T-helper 22 cell (primary cell): ENCODE measurements around the gene LY9.
A peak's percentile ranks its signal among the peaks of the same experiment; 100 is the strongest.

Experiments used
- DNase-seq: peaks from one replicate; pipeline ENCODE4 v3.0.0-alpha.2; 2020; ENCODE audit warnings: low read depth

Gene LY9

DNA sequence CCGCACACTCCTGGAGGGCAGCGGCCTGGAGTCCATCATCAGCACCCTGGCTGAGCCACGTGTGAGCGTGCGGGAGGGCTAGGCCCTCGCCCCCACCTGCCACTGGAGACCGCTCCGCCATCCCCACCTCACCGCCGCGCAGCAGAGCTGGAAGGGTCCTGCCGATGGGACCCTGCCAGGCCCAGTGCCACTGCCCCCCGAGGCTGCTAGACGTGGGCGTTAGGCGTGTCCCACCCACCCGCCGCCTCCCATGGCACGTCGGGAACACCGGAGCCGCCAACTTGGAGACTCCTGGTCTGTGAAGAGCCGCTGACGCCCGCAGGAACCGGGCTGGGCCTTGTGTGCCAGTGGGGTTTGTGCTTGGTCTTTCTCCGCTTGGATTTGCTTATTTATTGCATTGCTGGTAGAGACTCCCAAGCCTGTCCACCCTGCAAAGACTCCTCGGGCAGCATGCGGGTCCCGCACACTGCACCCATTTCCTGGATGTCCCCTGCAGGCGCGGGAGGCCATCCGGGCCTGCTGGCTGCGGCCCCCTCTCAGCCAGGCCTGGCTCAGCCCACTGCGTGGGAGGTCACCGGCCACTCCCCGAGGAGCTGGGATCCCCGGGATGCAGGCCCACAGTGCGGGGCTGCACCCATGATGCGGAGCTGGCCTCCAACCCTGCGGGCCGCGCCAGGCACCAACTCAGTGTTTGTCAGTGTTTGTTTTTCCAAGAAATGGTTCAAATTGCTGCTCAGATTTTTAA, 6.0 kb downstream of the LY9 start:
- DNase-seq = no peak

GRCh38 chr1:160806109-160806665, 10.2 kb downstream of the LY9 start:
- no peak for DNase-seq

DNA sequence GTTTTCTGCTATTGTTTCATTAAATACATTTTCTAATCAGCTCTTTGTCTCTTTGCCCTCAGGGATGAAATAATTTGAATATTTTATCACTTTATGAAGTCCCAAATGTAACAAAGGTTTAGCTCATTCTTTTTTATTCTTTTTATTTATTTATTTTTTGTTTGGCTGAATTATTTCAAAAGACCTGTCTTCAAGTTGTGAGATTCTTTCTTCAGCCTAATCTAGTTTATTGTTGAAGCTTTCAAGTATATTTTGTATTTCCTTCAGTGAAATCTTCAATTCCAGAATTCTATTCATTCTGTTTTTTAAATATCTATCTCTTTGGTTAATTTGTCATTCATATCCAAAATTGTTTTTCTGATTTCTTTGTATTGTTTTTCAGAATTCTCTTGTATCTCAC, 10.8 kb downstream of the LY9 start:
- DNase-seq = no peak

DNA sequence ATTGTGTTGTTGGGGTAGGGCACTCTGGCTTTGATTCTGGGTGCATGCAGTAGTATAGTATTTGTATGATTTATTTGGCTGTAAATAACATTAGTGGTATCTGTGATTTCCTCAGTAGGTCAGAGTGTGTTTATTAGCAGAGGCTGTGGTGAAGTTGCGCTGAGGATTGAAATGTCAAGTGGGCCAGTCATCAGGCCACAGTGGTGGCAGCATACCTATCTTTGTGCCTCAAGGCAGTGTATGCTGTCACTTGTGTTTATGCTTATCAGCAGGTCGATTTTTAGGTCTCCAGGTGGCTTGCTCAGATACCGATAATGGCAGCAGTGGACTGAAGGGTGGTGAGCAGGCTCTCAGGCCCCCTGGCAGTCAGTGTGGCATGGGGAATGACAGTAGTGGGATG, 11.3 kb downstream of the LY9 start:
- no peak for DNase-seq

DNA sequence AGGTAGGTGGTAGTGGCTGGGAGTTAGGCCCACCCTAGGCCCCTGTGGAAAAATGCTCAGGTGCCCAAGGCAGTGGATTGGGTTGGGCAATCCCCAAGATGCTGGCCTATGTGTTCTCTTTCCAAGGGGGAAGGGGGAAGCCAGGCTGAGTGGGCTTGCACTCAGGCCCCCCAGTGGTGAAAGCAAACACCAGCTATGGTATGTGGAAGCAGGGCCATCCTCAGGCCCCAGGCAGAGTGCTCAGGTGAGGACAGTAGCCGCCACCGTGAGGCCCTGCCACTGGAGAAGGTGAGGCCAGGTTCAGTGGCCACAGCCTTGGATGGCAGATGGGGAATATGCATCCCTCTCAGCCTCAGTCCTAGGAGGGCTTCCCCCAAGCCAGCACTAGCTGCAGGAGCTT, 11.8 kb downstream of the LY9 start:
- DNase-seq = no peak

DNA sequence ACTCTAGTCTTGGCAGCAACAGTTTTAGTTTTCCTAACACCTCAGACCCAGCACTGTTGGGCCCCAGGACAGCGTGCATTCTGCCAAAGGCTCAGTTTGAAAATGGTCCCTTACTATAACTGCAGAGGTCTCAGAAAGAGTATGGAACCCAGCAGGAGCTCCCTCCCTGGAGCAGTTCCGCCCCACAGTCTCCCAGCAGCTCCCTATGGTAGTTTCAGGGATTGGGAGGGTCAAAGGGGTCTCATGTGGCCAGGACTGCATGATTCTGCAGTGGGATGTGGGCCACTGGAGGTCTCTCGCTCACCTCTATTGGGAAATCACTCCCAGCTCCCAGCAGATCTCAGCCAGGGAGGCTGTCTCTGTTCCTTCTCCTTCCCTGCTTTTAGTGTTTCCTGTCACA, 12.3 kb downstream of the LY9 start:
- no peak for DNase-seq

- no peak for DNase-seq
Measured at GRCh38 chr1:160810486-160810885, 14.5 kb downstream of the LY9 start.

DNA sequence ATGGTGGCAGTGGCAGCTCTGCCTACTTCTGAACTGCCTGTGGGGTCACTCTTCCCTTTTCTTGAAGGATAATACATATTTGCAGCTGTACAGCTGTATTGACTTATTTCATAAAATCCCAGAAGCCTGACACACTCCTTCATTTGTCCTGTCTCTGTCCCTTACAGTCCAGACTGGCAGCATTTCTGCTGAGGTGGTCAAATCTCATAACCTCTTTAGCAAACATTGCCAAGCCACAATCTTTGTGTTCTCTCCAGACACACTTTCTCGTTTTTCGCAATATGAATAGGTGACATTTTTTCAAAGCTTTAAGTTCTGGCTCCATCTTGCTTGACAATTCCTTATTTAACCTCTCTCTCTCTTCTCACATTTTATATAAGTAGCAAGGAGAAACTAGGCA, 15.2 kb downstream of the LY9 start:
- no peak for DNase-seq

GRCh38 chr1:160813215-160813614, 17.2 kb downstream of the LY9 start:
- no peak for DNase-seq

- DNase-seq = no peak
Measured at GRCh38 chr1:160814316-160814715, 18.3 kb downstream of the LY9 start.

DNA sequence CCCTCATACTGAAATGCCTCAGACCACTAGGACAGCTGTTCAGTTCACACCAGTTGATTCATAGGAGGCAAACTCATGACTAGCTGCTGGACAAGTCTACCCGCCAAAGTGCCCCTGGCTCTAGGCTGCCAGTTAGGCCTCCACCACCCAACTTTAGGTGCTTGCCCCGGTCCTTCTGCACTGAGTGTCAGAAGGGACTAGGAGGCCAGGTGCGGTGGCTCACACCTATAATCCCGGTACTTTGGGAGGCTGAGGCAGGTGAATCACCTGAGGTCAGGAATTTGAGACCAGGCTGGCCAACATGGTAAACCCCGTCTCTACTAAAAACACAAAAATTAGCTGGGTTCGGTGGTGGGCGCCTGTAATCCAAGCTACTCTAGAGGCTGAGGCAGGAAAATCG, 18.9 kb downstream of the LY9 start:
- no peak for DNase-seq

DNA sequence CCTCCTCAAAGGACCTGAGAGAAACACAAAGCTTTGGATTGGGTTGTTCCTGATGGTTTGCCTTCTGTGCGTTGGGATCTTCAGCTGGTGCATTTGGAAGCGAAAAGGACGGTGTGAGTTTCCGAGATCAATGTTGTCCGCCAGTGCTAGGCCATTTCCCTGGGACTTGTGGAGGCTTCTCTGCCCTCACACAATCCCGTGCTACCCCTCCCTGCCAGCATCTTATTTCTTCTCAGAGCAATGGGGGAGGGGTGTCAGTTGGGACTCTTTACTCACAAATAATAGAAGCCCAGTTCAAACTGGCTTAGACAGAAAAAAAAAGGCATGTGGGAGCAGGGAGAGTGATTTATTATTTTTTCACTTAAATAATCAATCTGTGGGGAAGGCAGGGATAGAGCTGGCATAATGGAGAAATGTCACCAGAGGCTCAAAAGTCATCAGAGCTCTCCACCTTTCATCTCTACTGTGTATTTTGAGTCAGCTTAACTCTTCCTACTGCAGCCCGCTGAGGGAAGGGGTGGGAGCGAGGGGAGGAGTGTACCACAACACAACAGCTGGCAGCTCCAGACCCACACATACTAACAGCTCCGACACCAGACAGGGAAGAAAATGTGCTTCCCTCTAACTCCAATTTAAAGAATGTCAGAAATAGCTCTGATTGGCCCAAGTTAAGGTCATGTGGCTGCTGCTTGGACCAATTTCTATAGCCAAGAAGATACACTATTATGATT, 22.4 kb downstream of the LY9 start:
- DNase-seq = no peak

GRCh38 chr1:160819186-160819585, 23.2 kb downstream of the LY9 start:
- no peak for DNase-seq

DNA sequence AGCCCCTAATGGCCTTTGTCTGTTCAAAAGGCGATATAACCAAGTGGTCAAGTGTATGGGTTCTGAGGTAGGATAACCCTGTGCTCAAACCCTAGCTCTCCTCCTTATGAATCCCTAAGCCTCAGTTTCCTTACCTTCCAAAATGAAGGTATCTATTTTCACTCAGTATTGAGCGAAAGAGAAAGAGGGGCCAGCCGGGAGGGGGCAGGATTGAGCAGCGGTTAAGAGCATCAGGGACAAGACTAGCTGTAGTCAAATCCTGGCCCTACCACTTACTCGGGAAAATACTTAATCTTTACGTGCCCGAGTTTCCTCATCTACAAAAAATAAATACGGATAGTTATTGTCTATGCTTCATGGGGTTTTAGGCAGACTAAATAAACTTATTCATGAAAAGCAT, 25.7 kb downstream of the LY9 start:
- no peak for DNase-seq

DNA sequence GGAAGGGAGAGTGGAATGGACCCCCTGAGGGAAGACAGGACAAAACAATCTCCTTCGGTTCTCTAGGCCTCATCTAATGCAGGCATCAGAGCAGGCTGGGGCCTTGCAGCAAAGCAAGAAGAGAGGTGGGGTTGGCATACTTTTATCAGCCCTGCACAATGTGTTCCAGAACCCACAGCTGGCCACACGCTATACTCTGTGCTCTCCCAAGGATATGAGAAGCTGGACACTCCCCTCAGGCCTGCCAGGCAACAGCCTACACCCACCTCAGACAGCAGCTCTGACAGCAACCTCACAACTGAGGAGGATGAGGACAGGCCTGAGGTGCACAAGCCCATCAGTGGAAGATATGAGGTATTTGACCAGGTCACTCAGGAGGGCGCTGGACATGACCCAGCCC, 27.3 kb downstream of the LY9 start:
- DNase-seq = no peak

GRCh38 chr1:160826546-160826945, 30.6 kb downstream of the LY9 start:
- DNase-seq = no peak

- no peak for DNase-seq
Measured at GRCh38 chr1:160827418-160827817, 31.4 kb downstream of the LY9 start.

DNA sequence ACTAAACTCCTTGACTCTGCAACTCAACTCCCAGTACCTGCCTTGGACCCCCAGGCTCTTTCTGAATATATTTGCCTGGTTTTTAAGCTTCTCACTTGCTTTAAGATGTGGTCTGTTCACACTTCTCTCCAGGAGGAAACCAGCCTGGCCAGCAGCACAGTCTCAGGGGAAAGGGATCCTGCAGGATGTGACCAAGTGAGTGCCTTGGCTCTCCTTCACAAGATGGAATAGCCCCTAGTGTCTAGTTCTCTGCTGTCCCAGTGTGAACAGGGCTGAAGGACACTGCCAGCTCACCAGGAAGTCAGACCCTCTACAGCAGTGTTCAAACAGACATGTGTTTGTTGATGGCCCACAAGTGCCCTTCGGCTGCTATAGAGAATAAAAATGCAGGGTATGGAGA, 33.8 kb downstream of the LY9 start:
- DNase-seq = no peak

DNA sequence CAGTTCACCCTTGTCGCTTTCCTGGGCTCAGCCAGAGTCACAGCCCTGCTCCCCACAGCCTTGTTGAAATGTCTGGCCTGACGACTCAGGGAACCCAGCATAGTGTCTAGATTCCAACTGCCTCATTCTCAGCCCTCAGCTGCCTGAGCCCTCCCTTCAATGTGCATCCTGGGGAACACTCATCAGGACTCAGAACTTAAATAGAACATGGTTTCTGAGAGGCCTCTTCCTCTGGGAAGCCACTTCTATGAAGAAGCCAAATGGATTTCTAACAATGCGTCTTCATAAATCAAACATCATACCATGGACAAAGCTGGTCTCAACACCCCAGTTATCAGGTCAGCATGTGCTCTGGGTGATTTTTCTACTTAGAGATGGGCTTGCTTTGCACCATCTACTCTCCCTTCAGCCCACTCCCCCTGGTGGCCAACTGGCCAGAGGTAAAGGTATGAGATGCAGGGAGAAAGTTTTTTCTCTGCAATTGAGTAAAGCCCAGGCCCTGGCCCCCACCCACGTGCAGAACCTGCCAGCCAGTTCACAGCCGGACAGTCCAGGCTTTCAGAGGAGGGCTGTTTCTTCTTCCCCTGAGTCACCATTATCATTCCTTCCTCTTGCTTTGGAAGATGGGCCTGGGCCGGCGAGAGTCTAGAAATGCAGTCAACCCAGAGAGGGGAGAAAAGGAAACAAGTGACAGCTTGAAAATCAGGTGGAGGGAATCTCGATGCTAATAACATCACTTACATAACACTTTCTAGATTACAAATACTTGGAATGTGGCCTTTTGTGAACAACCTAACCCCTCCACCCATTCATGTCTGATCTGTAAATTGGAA, 34.6 kb downstream of the LY9 start:
- peak; percentile 44 for DNase-seq

GRCh38 chr1:160834945-160835565, 39.1 kb downstream of the LY9 start:
- DNase-seq = peak; percentile 13

DNA sequence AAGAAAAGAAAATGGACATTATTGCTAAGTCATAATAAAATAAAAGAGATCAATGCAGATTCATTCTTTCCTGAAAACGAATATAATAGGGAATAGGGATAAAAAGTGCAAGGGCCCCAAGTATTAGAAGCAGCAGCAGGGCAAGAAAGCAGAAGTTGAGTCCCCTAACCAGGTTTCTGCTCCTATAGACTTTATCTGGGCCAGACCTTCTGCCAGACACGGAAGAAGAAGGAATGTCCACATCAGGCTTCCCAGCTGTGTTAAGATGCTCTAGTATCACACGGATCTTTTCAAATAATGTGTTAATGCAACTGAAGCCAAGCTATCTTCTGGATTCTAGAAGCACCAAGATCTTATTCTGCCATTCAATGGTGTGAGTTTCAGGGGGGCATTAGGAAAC, 39.8 kb downstream of the LY9 start:
- no peak for DNase-seq

DNA sequence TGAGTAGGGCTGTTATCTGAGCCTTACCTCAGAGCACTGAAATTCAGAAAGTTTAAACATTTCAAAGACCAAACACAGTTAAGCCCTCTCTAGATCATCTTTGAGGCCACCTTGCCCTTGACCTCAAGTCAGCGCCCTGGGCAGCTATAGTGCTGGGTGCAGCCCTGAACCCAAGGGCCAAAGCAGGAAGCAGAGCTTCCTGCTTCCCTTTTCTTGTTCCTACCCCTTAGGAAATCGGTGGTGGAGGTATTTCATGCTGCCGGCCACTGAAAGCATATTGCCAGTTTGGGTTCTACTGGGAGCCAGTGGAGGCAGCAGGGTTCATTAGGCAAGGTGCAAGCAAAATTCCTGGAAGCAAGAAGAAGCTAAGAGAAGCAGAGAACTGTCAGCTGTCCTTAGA, 40.6 kb downstream of the LY9 start:
- no peak for DNase-seq
